Stimulated activated CD8-positive, alpha-beta memory T cell treated with anti-CD3 and anti-CD28 coated beads, Interleukin-15, amount 100 ng/mL, for 48 hours (primary cell): ENCODE results near the gene EGF.
"Not testable (repeated sequence)": the region's sequence is repeated elsewhere in the genome, so short reads cannot be mapped to it uniquely, and the experiment has no call there.

Experiments used
- DNase-seq, 2 donors: peaks; one replicate each; pipeline ENCODE4 v3.0.0-alpha.2; 2020; ENCODE audit warnings: low read depth in 2 of 2

EGF gene

DNA sequence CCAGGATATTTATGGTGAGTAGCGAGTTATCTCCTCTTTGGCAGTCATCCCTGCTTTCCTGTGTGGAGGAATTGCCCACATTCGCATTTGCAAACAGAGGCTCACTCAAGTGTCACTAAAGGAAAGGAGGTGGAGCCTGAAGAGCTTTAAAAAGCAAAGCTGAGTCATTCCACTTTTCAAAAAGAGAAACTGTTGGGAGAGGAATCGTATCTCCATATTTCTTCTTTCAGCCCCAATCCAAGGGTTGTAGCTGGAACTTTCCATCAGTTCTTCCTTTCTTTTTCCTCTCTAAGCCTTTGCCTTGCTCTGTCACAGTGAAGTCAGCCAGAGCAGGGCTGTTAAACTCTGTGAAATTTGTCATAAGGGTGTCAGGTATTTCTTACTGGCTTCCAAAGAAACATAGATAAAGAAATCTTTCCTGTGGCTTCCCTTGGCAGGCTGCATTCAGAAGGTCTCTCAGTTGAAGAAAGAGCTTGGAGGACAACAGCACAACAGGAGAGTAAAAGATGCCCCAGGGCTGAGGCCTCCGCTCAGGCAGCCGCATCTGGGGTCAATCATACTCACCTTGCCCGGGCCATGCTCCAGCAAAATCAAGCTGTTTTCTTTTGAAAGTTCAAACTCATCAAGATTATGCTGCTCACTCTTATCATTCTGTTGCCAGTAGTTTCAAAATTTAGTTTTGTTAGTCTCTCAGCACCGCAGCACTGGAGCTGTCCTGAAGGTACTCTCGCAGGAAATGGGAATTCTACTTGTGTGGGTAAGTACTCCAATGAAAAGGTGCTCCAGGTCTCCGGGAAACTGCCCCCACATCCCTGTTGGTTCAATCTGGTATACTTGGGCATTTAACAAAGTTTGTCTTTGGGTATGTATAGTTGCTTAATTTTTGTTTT is at the start of gene EGF:
EGF (plus strand) TSS at position 178 of the 890 bp plus-strand sequence; CDS start at position 631, 453 bp downstream.
- DNase-seq = no peak

DNA sequence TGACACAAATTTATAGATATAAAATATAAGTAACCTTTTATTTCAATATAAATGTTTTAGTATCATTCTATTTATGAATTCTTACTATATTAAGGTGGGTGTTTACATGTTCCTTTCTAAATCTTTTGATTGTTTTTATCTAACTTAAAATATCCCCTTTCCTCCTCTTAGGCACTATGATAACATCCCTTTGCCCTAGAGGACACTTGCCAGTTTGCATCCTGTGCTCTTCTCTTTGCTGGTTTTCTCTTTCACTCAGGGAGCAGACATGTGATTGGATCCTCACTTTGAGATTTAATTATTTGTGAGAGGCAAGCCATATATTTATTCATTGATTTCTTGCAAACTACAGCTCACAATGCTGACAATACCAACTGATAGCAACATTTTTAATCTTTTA is 48.5 kb upstream of the EGF start:
- DNase-seq = no peak

DNA sequence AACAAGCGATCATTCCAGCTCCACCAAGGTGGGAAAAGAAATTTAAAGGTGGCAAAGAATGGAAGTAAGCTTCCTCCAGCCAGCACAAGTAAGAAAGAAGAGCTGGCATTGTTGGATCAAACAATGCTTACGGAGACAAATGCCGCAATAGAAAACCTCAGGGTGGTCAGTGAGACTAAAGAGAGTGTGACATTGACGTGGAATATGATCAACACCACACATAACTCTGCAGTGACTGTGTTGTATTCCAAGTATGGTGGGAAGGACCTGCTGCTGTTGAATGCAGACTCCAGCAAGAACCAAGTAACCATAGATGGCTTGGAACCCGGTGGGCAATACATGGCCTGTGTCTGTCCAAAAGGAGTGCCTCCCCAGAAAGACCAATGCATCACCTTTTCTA is 42.6 kb upstream of the EGF start:
- no peak for DNase-seq

DNA sequence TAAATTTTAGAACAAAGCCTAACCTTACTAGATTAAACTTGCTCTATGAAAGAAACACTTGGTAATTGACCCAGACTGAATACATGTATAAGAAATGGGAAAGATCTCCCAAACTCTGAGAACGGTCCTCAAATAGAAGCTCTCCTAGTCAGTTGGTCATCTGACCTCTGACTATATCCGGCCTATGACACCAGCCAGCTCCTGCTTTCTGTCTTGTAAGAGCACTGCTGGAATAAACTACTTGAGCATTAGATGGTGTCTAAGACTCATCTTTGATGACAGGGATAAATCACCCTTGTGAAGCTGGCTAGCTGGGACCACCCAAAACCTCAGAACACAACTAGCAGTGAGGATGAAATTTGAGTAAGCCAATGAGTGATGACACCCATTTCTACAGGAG is 40.6 kb upstream of the EGF start:
- DNase-seq = no peak

DNA sequence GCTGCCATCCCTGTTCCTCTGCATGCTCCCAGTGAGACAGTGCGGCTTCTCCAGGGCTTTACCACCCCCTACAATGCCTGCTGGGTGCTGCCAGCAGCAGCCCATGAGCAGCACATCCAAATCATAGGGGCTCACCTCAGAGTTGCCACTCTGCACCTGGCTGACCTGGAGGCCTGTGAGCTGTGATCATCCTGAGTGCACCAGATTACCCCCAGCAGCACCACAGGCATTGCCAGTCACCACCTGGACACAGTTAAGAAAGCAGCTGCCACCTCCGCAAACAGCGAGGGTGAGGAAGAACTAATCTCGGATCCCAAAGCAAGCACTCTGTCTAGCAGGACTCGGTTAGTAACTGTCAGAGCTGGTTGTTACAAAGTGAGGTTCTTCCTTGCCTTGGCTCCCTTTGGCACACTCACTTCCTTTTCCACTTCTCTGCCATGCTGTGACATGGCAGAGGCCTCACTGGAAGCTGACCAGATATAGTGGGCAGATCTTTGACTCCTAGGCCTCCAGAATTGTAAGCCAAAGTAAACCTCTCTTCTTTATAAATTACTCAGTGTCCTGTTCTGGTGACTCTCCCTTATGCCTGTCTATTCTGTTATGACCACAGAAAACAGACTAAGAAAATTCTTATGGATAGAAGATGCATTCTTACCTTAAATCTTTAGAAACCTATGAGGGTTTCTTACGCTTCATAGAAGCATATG is 39.6 kb upstream of the EGF start:
- no peak for DNase-seq

DNA sequence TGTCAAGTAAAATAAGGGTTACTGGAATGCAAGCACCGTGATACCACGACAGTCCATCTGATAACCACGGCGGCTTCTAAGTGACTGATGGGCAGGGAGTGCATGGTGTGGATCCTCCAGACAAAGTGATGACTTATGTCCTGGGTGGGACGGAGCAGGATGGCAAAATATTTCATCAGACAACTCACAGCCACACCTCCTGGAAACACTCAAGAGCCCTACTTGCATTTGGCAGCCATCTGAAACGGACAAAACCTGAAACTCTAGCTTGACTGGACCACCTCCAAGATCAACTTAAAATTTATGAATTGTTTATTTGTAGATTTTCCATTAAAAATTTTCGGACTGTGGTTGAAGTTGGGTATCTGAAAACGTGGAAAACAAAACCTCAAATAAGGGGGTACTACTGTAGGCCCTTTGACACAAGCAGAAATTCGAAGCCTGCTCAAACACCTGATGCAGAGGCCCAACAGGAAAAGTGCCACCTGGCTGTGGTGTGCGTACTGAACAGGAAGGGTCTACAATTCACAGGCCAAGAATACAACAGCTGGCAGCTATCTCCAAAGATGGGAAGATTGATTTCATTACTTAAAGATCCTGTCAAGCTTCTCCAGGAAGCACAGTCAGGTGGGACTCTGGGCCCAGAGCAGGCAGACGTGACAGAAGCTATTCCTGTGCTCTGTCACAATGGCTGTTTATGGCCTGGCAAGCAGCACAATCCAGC is 38.7 kb upstream of the EGF start:
- no peak for DNase-seq

DNA sequence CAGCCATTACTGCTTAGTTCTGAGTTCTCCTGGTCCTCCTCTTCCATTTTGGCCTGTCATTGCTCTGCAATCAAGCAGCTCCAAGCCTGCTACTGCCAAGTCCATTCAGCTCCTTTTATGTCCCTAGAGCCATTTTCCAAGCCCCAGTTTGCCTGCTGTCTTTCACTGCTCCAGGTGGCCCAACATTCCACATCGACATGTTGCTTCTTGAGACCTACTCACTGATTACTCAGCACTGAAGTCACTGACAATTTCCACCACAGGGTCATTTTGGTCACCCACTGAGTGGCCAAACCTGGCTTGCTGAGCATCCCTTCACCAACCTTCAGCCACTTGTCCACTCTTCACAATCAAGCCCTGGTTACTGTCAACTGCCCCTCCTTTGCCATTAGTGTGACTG is 37.6 kb upstream of the EGF start:
- DNase-seq = no peak

DNA sequence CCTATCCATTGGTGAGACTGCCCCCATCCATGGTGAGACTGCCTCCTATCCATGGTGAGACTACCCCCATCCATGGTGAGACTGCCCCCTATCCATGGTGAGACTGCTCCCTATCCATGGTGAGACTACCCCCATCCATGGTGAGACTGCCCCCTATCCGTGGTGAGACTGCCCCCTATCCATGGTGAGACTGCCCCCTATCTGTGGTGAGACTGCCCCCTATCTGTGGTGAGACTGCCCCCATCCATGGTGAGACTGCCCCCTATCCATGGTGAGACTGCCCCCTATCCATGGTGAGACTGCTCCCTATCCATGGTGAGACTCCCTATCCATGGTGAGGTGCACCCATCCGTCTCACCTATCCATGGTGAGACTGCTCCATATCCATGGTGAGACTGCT is 37.1 kb upstream of the EGF start:
- not testable (repeated sequence) for DNase-seq

DNA sequence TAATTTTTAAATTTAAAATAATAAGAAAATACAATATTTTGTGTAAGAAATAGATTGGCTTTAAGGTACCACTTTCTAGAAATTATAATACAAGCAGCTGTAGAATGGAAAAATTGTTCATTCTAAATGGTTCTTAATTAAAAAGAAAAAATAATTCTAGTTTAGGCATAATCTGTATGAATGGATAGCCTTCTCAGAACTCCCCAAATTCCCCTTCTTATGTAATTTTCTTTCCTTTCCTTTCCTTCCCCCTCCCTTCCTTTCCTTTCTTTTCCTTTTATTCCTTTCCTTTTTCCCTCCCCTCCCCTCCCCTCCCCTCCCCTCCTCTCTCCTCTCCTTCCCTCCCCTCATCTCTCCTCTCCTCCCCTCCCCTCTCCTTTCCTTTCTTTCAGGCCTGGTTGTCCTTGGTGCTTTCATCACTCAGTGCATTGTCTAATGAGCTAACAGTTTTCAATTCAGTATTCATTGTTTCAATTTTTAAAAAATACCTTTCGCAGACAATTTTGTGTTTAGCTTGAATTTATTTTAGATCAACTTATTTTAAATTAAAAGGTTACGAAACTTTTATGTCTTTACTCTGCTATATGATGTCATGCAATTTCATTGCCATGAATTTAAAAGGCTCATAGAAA is 35.9 kb upstream of the EGF start:
- no peak for DNase-seq

DNA sequence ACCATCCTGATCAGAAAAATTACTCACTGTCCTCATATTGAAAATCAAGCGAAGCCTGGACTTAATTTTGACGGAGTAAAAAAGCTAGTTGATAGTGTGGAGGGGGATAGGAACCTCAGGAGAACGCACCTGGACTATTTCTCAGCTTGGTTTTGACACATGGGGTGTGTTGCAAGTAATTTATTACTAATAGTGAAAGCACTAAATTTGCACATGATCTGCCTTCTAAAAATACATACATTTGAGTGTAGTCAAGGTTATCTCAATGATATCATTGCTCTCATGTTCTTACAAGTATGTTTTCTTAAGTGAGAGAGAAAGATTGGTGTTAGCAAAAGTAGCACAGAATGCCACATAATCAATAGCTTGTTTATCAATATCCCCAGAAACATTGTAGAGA is 35.3 kb upstream of the EGF start:
- no peak for DNase-seq

DNA sequence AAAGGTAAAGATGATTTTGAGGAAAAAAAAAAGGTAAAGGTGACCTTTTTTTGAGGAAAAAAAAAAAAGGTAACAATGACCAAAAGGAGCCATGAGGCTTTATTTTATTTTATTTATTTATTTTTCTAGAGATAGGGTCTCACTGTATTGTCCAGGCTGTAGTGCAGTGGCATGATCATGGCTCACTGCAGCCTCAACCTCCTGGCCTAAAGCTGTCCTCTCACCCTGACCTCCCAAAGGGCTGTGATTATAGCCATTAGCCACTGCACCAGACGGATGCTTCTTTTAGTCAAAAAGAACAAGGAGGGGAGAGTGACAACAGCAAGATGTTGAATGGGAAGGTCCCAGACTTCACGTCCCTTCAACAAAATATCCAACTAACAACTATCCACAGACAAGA is 34.3 kb upstream of the EGF start:
- DNase-seq = no peak

DNA sequence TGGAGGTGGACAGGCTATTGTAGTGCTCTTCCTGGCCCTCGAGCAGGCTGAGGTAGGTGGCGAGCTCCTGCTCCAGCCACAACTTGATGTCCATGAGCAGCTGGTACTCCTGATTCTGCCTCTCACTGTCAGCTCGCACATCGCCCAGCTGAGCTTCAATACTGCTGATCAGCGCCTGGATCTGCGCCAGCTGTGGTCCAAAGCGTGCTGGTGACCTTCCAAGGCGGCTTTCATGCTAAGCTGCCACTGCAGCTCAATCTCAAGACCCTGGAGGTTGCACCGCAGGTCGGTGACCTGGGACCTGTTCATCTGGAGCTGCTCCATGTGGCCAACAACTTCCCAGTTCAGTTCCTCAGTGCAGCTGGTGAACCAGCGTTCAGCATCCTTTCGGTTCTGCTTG is 33.6 kb upstream of the EGF start:
- DNase-seq = no peak

DNA sequence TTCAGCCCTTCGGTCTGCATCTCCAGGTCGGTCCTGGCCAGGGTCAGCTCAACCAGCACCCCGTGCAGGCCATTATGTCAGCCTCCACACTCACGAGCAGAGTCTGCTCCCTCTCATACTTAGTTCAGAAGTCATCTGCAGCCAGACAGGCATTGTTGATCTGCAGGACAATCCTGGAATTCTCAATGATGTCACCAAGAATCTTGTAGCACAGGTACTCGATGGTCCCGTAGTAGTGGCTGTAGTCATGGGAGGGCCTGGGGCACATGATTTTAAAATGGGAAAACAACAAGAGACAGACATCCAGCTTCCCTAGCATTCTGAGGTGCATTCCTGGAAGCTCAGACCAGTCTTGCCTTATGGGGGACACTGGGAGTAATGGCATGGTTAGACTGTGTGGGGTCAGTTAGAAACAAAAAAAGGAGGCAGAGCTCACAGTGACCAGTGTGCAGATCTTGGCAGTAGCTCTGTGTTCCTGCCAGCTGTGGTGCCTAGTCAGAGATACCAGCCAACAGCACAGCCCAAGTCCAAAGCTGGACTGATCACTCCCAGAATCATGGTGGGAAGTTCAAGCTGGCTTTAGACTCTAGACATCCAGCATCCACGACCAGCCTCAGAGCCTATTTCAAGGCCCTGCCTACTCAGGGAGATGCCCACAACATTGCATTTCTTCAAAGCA is 32.9 kb upstream of the EGF start:
- no peak for DNase-seq

DNA sequence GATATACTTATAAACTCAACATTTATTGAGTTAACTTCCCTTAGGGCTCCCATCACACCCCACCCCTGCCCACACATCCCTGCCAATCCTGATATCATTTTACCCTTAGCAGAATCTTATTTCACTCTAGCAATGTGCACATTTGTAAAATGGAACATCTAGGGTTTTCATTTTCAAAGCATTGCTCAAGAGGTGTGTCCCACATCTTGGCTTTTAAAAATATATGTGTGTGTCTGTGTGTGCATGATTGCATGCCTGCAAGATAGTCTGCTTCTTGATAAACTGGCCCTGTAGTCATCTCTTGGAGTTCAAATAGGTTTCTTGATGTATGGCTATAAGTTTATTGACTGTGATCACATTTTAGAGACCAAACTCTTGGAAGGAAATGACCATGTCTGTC is 26.4 kb upstream of the EGF start:
- no peak for DNase-seq

DNA sequence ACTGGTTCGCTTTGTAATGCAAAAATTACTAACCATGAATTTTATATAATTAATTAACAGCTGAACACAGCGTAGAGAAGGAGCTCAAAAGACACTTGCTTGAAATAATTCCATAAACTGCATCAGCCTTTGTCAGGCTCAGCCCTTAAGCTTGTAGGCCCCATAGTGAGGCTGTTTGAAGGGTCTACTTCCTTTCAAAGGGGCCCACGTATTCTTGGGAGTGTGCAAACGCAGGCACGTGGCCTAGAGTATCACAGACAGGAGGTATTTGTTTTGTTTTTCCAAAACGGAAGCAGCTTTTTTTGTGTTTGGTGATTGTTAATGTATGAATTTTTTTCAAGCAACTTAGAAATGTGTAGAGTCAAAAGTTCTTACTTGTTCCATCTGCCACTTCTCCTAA is 25.6 kb upstream of the EGF start:
- DNase-seq = no peak

DNA sequence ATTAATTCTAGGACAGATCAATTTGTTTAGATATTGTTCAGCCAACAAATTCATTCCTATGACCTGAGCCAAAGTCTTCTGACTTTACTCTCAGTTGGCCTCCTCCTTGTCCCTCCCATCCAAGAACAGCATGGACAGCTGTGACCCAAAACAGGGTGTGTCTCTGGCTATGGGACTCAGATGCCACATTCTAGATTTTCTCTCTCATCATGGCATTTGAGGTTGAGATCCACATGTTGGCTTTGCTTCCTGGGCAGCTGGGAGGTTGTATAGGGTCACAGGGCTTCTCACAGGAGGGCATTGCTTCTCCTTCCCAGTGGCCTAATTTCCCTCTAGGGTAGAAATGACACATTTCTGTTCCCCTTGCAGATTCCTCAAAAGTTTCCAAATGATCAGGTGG is 22.6 kb upstream of the EGF start:
- no peak for DNase-seq

DNA sequence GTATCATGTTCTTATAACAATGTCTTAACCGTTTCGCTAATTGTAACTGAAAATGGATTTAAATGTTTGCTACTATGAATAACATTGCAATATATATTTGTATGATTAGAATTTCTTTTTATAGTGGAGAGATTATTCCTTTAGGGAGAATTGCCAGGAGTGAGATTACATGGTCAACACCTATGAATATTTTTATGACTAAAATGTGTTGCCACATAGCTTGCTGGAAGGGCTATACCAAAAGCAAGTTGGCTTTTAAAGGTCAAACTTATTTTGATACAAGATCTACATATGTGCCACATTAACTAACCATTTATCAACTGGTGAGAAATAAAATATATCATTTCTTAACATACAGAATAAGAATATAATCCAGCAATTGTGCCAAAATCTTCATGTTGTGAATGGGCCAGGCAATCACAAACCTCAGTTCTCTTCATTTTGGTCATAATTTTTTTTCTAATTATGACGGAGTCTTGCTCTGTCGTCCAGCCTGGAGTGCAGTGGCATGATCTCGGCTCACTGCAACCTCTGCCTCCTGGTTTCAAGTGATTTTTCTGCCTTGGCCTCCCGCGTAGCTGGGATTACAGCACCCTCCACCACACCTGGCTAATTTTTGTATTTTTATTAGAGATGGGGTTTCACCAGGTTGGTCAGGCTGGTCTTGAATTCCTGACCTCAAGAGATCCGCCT is 10.0 kb upstream of the EGF start:
- no peak for DNase-seq

DNA sequence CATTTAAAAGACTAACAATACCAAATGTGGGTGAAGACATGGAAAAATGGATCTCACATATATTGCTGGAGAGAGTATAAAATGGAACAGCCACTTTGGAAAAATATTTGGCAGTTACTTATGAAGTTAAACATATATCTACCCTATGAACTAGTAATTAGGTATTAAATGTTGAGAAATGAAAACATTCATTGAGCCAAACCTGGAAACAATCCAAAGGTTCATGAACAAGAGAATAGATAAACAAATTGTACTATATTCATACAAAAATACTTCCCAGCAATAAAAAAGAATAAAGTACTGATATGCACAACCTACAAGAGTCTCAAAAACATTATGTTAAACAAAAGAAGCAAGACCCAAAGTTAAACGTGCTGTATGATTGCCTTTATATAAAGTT is 4.0 kb upstream of the EGF start:
- DNase-seq = no peak

DNA sequence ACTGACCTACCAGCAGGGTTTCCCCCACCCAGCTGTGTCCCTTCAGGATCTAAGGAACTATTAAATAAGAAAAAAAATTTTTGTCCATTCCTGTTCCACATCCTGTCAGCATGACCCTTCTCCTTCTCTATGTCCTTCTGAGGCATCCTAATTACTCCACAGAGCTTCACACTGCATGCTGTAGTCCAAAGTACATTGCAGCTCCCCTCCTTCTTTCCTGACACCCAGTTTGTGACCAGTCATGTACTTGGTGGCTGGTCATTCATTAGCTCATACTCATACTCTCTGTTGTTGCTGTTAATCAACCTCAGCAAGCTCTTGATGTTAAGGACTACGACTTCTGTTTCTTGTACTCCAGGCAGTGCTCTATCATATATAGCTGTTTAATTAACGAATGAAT is 2.4 kb upstream of the EGF start:
- no peak for DNase-seq

DNA sequence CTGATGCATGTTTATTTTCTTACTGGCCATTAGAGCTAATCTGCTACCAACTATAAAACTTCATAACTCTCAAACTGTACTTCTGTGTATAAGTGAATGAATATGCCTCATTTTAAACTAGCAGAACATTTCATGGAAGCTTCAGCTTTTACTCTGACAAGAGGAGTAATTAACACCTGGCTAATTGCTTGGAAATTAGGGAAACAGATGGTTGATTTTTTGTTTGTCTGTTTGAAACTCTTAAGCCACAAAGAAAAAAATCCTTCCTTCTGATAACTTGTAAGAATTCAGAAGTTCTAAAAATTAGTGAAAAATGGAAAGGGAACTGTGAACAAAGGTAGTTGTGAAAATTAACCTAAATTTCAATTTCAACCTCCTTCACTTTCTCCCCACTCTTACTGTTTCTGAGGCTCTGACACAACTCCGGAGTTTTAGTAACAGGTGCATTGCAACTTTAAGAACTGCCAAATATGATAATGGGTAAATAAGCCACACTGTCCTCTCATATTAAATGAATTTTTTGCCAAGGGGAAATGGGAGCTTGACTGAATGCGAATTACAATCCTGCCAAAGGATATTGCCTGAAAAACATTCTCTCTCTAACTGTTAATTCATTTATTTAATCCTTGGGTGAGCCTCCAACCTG is 1.0 kb downstream of the EGF start:
- no peak for DNase-seq

DNA sequence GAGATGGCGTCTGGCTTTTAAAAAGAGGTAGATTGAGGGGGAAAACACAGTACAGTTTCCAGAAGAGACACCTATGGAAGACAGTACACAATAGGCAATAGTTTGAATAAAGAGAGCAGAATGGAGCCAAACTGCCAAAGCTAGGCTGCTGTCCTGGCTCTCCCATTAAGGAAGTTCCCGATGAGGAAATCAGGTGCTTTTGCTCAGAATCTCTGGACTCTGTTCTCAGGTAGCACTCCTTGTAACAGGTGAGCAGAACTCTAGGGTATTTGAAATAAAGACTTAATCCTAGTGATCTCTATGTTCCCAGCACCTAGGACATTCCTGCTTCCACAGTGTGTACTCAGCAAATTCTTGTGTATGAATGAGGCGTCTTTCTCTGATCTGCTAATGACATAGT is 1.6 kb downstream of the EGF start:
- DNase-seq = no peak
